Neural crest cell (in vitro differentiated cells): ENCODE measurements around the gene RAMP3. TPM values are rescaled to one million over a fixed set of nuclear protein-coding genes. Genes with fewer than 3 reads are reported as not detected.

ENCODE experiments used
- DNase-seq: peaks from one replicate; pipeline ENCODE4 v3.0.0; 2021; ENCODE audit warnings: low read depth, mixed read lengths, low spot score
- H3K27ac Mint-ChIP-seq: one replicate; pipeline ENCODE4 v1.8.0; 2021; ENCODE audit warnings: mild to moderate bottlenecking, mixed read lengths; ENCODE audit not compliant: unreplicated experiment
- H3K27me3 Mint-ChIP-seq: 2 replicates; pipeline ENCODE4 v1.8.0; 2021; ENCODE audit warnings: low read depth, mild to moderate bottlenecking, mixed read lengths
- H3K36me3 Mint-ChIP-seq: 2 replicates; pipeline ENCODE4 v1.8.0; 2021; ENCODE audit warnings: low read depth, mild to moderate bottlenecking, mixed read lengths
- H3K4me1 Mint-ChIP-seq: 2 replicates; pipeline ENCODE4 v1.8.0; 2021; ENCODE audit warnings: mixed read lengths
- H3K4me3 Mint-ChIP-seq: one replicate; pipeline ENCODE4 v1.8.0; 2021; ENCODE audit warnings: mild to moderate bottlenecking, mixed read lengths
- H3K9me3 Mint-ChIP-seq: 2 replicates; pipeline ENCODE4 v1.8.0; 2021; ENCODE audit warnings: mixed read lengths
- total RNA-seq: library from RNA; stranded (reverse); gene quantifications from 2 replicates; pipeline ENCODE4 v1.2.1, GENCODE V29; 2021
- TF ChIP-seq, protein P1 (sequence below): fragments of 200-600 bp; sonication (generic); conservative IDR thresholded peaks from 2 replicates; pipeline ENCODE4 v1.5.0; 2021; ENCODE audit warnings: antibody characterized with exemption, mild to moderate bottlenecking

RAMP3 gene
- total RNA-seq, 1 donor from 2014 or later: not detected

DNA sequence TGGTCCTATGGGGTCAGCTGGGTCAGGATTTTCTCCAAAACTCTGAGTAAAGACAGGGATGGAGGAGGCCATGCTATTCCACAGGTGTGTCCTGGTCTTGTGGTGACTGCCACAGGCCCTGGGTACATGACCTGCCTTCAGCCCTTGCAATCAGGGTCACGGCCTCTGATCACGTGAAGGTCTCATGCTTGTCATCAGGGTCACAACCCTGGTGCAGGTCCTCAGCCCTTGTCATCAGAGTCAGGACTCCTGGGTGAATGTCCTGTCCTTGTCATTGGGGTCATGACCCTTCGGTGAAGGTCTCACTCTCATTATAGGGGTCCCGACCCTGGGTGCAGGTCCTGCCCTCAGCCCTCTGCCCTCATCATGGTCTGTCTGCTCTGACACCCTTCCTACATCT lies 24.2 kb upstream of the RAMP3 start:
- Mint-ChIP-seq H3K4me1 (peaks cover 5% of the 10 kb centered on the region), H3K27me3 (peaks cover 4% of the 10 kb centered on the region), H3K27ac (peak overlapping the region; percentile 78), H3K9me3 (no peaks in the 10 kb centered on the region), H3K36me3 (no peaks in the 10 kb centered on the region), H3K4me3 (no peak overlapping the region)
- TF ChIP-seq, protein P1, sequence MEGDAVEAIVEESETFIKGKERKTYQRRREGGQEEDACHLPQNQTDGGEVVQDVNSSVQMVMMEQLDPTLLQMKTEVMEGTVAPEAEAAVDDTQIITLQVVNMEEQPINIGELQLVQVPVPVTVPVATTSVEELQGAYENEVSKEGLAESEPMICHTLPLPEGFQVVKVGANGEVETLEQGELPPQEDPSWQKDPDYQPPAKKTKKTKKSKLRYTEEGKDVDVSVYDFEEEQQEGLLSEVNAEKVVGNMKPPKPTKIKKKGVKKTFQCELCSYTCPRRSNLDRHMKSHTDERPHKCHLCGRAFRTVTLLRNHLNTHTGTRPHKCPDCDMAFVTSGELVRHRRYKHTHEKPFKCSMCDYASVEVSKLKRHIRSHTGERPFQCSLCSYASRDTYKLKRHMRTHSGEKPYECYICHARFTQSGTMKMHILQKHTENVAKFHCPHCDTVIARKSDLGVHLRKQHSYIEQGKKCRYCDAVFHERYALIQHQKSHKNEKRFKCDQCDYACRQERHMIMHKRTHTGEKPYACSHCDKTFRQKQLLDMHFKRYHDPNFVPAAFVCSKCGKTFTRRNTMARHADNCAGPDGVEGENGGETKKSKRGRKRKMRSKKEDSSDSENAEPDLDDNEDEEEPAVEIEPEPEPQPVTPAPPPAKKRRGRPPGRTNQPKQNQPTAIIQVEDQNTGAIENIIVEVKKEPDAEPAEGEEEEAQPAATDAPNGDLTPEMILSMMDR: no peak
- DNase-seq: no peak

DNA sequence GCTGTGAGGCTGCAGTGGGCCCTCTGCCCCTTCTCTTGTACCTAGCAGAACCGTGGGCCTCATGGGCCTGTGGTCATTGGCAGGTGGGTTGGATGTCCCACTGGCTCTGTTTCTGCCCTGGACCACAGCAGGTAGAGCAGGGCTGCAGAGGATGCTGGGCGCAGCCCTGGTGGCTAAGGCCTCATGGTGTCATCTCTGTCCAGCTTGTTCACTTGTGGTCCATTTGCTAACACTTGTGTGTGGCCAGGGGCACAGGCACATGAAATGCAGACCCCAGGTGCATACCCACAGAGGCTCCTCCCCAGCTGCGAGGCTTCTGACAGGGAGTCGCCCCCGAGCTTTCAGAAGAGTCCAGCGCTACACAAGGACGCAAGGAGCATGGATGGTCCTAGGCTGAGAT lies 23.7 kb upstream of the RAMP3 start:
- peaks cover 5% of the 10 kb centered on the region for H3K4me1 Mint-ChIP-seq
- no peak overlapping the region for H3K4me3 Mint-ChIP-seq
- no peak for DNase-seq
- H3K27ac Mint-ChIP-seq: peak overlapping the region; percentile 78
- no peaks in the 10 kb centered on the region for H3K36me3 Mint-ChIP-seq
- H3K27me3 Mint-ChIP-seq: peaks cover 4% of the 10 kb centered on the region
- no peaks in the 10 kb centered on the region for H3K9me3 Mint-ChIP-seq
- TF ChIP-seq, protein P1: no peak

DNA sequence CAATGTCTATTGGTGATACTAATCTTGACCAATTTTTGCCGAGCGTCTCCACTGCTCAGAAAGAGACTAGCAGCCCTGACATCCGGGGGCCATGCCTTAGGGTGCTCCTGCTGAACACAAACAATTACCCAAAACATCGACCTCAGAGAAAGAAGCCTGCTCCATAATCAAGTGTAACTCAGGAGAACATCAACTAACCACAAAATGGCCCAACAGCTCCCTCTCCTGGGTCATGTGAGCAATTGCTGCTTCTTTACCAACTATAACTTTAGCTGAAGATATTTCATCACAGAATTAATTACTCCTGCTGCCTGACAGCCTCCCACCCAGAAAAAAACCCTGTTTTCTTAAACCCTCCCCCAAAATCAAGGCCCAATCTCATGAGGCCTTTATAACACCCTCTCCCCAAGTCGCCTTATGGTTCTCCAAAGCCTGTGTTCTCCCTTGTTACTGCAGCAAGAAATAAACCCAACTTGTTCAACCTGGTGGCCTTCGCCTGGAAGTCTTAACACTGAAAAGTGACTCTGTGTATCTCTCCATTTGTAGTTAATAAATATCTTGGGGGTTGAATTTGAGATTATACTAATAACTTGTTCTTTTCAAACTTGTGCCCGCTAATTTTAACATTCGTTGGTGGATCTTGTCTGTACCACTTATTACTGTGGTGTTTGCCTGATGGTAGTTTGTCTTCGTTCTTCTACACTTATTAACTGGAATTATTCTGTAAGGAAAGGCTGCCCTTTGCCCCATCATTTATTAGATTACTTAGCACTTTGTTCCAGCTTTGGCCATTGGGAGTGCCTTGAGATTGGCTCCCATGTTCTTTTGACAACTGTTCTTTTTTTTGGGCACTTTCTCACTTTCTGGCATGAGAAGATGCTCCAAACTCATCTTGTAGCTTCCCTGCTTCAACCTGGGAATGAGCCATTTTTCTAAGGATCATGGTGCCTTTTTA lies 21.2 kb upstream of the RAMP3 start:
- H3K27me3 Mint-ChIP-seq: peaks cover 6% of the 10 kb centered on the region
- TF ChIP-seq, protein P1: peak; percentile 96
- H3K4me1 Mint-ChIP-seq: peaks cover 5% of the 10 kb centered on the region
- no peaks in the 10 kb centered on the region for H3K9me3 Mint-ChIP-seq
- H3K4me3 Mint-ChIP-seq: no peak overlapping the region
- no peak overlapping the region for H3K27ac Mint-ChIP-seq
- no peaks in the 10 kb centered on the region for H3K36me3 Mint-ChIP-seq
- DNase-seq: peak; percentile 65

DNA sequence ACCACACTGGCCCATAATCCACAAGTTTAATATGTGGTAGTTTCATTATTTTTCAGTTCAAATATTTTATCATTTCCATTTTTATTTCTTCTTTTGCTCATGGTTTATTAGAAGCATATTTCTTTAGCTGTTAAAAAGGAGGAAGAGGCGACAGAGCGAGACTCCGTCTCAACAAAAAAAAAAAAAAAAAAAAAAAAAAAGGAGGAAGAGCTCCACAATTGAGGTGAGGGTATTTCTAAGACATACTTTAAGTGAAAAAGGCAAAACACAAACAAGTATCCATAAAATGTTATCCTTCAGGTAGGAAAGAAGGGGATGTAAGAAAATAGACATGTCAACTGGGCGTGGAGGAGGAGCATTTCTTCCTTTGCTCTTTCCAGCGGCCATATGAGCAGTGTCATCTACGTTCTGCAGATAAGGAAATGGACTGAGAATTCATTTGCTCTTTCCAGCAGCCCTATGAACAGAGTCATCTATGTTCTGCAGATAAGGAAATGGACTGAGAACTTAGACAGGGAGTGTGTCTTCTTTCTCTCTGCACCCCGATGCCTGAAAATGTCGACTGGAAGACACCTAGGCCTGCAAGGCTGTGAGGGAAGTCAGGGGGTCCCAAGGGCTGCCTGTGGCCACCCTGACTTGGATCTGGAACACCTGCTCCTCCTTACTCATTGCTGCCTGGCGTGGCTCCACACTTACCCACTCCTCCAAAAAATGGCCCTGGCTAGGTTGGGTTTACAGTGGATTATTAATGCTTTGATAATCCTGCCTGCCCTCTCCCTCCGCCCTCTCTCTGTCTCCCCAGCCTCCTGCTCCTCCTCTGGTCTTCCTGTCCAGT lies 18.9 kb upstream of the RAMP3 start:
- Mint-ChIP-seq H3K27me3 (peaks cover 8% of the 10 kb centered on the region), H3K27ac (peak overlapping the region; percentile 58), H3K4me1 (peaks cover 5% of the 10 kb centered on the region), H3K4me3 (no peak overlapping the region), H3K9me3 (no peaks in the 10 kb centered on the region), H3K36me3 (no peaks in the 10 kb centered on the region)
- TF ChIP-seq, protein P1: no peak
- no peak for DNase-seq

DNA sequence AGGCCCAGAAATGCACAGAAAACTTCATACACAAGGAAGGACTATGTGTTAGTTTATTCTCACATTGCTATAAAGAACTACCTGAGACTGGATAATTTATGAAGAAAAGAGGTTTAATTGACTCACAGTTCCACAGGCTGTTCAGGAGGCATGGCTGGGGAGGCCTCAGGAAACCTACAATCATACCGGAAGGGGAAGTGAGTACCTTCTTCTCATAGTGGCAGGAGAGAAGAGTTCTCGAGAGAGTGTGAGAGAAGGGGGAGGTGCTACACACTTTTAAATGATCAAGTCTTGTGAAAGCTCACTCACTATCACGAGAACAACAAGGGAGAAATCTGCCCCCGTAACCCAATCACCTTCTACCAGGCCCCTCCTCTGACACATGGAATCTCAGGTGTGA lies 16.8 kb upstream of the RAMP3 start:
- peaks cover 5% of the 10 kb centered on the region for H3K4me1 Mint-ChIP-seq
- TF ChIP-seq, protein P1: no peak
- H3K4me3 Mint-ChIP-seq: no peak overlapping the region
- H3K27me3 Mint-ChIP-seq: peaks cover 13% of the 10 kb centered on the region
- no peaks in the 10 kb centered on the region for H3K9me3 Mint-ChIP-seq
- H3K27ac Mint-ChIP-seq: no peak overlapping the region
- H3K36me3 Mint-ChIP-seq: no peaks in the 10 kb centered on the region
- no peak for DNase-seq
